Erythroblast (primary cell): ENCODE results near the gene TMEM182.

Experiments used
- GATA1 ChIP-seq: IDR thresholded peaks from 2 replicates; pipeline ENCODE4 v1.6.1; 2011; ENCODE audit warnings: low read depth, mild to moderate bottlenecking, control low read depth, low read length, moderate library complexity
- POLR2A ChIP-seq: IDR thresholded peaks from 2 replicates; pipeline ENCODE4 v1.6.1; 2011; ENCODE audit warnings: mild to moderate bottlenecking, low read length

DNA sequence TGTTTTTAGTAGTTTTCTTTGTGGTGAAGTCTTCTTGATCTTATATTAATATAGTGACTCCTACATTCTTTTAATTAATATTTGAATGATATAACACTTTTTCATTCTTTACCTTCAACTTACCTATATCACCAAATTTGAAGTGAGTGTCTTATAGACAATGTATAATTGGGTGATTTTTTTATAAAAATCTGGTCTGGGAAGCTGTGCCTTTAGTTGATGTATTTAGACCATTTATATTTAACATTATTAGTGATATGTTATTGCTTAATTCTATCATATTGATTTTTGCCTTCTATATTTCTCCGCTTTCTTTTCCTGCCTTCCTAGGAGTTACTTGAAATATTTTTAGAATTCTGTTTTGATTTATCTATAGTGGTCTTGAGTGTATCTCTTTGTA is 16.4 kb downstream of the TMEM182 start:
- TF ChIP-seq POLR2A (no peak), GATA1 (no peak)
